Liver (tissue), 3 donors: ENCODE results near the gene USP43.
"Not testable (repeated sequence)": the region's sequence is repeated elsewhere in the genome, so short reads cannot be mapped to it uniquely, and the experiment has no call there.

Experiments used
- GABPA ChIP-seq, 2 donors: IDR thresholded peaks in 1 of 2; conservative IDR thresholded peaks in 1 of 2; 2 replicates each; pipeline ENCODE4 v1.6.1; 2016; ENCODE audit warnings: antibody characterized with exemption in 2 of 2, mild to moderate bottlenecking in 1 of 2, moderate library complexity in 1 of 2
- NR2F2 ChIP-seq: IDR thresholded peaks from 2 replicates; pipeline ENCODE4 v1.6.1; 2016; ENCODE audit warnings: antibody characterized with exemption
- RAD21 ChIP-seq, 2 donors: IDR thresholded peaks; 2 replicates each; pipeline ENCODE4 v1.6.1; 2016; ENCODE audit warnings: antibody characterized with exemption in 2 of 2, mild to moderate bottlenecking in 2 of 2
- REST ChIP-seq: IDR thresholded peaks from 2 replicates; pipeline ENCODE4 v1.6.1; 2016; ENCODE audit warnings: antibody characterized with exemption, mild to moderate bottlenecking
- RXRA ChIP-seq, 2 donors: IDR thresholded peaks; 2 replicates each; pipeline ENCODE4 v1.6.1; 2017 to 2018; ENCODE audit warnings: antibody characterized with exemption in 2 of 2, mild to moderate bottlenecking in 1 of 2
- TAF1 ChIP-seq: conservative IDR thresholded peaks from 2 replicates; pipeline ENCODE4 v1.6.1; 2016; ENCODE audit warnings: antibody characterized with exemption, mild to moderate bottlenecking
- YY1 ChIP-seq: IDR thresholded peaks from 2 replicates; pipeline ENCODE4 v1.6.1; 2016; ENCODE audit warnings: antibody characterized with exemption, mild to moderate bottlenecking
- TF ChIP-seq, protein P1 (sequence below): fragments of 150-350 bp; IDR thresholded peaks from 2 replicates; pipeline ENCODE4 v1.5.1; 2017; ENCODE audit warnings: improper control_type of control experiment, low read depth, low read length; ENCODE audit not compliant: missing input control
- TF ChIP-seq, protein P2 (sequence below): IDR thresholded peaks from 2 replicates; pipeline ENCODE4 v1.6.1; 2016; ENCODE audit warnings: antibody characterized with exemption
- TF ChIP-seq, protein P3 (sequence below): IDR thresholded peaks from 2 replicates; pipeline ENCODE4 v1.6.1; 2016; ENCODE audit warnings: antibody characterized with exemption
- donor health status: healthy.
- donor health status: healthy.

DNA sequence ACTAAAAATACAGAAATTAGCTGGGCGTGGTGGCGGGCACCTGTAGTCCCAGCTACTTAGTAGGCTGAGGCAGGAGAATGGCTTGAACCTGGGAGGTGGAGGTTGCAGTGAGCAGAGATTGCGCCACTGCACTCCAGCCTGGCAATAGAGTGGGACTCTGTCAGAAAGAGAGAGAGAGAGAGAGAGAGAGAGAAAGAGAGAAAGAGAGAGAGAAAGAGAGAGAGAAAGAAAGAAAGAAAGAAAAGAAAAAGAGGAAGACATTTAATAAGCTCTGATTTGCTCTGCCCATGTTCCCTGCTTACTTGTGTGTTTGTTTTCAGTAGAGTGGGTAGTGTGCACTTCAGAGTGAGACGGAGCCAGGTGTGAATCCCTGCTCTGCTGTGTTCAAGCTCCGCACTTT lies 47.7 kb upstream of the USP43 start:
- TF ChIP-seq, protein P1, sequence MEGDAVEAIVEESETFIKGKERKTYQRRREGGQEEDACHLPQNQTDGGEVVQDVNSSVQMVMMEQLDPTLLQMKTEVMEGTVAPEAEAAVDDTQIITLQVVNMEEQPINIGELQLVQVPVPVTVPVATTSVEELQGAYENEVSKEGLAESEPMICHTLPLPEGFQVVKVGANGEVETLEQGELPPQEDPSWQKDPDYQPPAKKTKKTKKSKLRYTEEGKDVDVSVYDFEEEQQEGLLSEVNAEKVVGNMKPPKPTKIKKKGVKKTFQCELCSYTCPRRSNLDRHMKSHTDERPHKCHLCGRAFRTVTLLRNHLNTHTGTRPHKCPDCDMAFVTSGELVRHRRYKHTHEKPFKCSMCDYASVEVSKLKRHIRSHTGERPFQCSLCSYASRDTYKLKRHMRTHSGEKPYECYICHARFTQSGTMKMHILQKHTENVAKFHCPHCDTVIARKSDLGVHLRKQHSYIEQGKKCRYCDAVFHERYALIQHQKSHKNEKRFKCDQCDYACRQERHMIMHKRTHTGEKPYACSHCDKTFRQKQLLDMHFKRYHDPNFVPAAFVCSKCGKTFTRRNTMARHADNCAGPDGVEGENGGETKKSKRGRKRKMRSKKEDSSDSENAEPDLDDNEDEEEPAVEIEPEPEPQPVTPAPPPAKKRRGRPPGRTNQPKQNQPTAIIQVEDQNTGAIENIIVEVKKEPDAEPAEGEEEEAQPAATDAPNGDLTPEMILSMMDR = not testable (repeated sequence)
- not testable (repeated sequence) for TF ChIP-seq RXRA (IDR thresholded peaks at IDR 0.05); TAF1; RAD21 (IDR thresholded peaks at IDR 0.05); REST; YY1; GABPA (IDR thresholded peaks at IDR 0.05 in 1 of 2, conservative IDR thresholded peaks at IDR 0.05 in 1 of 2); NR2F2
- TF ChIP-seq, protein P2, sequence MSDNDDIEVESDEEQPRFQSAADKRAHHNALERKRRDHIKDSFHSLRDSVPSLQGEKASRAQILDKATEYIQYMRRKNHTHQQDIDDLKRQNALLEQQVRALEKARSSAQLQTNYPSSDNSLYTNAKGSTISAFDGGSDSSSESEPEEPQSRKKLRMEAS = not testable (repeated sequence)
- TF ChIP-seq, protein P3, sequence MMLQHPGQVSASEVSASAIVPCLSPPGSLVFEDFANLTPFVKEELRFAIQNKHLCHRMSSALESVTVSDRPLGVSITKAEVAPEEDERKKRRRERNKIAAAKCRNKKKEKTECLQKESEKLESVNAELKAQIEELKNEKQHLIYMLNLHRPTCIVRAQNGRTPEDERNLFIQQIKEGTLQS = not testable (repeated sequence)
